Measurements from ENCODE around the gene AKR1E2.

Gene AKR1E2

DNA sequence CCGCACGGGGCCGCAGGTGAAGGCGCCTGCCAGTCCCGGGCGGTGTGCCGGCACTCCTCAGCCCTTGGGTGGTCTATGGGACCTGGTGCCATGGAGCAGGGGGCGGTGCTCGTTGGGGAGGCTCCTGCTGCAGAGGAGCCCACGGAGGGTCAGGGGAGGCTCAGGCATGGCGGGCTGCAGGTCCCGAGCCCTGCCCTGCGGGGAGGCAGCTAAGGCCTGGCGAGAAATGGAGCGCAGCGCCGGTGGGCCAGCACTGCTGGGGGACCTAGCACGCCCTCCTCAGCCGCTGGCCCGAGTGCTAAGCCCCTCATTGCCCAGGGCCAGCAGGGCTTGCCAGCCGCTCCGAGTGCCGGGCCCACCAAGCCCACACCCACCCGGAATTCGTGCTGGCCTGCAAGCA is 18.9 kb downstream of the AKR1E2 start:
- no peak for DNase-seq (ENCODE audit: low read depth)
- TF ChIP-seq, protein P1, sequence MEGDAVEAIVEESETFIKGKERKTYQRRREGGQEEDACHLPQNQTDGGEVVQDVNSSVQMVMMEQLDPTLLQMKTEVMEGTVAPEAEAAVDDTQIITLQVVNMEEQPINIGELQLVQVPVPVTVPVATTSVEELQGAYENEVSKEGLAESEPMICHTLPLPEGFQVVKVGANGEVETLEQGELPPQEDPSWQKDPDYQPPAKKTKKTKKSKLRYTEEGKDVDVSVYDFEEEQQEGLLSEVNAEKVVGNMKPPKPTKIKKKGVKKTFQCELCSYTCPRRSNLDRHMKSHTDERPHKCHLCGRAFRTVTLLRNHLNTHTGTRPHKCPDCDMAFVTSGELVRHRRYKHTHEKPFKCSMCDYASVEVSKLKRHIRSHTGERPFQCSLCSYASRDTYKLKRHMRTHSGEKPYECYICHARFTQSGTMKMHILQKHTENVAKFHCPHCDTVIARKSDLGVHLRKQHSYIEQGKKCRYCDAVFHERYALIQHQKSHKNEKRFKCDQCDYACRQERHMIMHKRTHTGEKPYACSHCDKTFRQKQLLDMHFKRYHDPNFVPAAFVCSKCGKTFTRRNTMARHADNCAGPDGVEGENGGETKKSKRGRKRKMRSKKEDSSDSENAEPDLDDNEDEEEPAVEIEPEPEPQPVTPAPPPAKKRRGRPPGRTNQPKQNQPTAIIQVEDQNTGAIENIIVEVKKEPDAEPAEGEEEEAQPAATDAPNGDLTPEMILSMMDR (IDR thresholded peaks at IDR 0.05; ENCODE audit: low read depth, low read length, missing control alignments), result no peak
- in situ Hi-C loops (cut with HindIII; ENCODE audit: low sequenced_read_pairs), result no loop called here
- no peak overlapping the region for H3K4me3 ChIP-seq (ENCODE audit: low read depth, low read length)

DNA sequence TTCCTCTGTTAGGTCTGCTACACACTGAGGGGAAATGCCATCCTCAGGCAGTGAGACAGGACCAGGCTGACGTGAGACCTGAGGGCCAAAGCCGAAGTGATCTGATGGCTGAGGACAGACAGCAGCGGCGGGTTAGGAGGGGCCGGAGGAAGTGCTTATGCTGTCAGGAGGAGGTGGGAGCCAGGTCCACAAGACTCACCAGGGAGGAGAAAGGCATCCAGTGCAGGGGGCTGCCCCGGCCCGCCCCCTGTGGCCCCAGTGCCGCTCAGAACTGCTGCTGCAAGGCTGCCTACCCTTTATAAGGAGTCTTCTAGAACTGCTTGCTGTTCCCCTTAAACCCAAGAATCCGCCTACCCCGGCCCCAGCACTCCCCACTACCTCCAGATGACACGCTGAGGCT is 19.8 kb downstream of the AKR1E2 start:
- no peak for DNase-seq (ENCODE audit: low read depth)
- TF ChIP-seq, protein P1 (IDR thresholded peaks at IDR 0.05; ENCODE audit: low read depth, low read length, missing control alignments), result no peak
- in situ Hi-C loops (cut with HindIII; ENCODE audit: low sequenced_read_pairs), result no loop called here

DNA sequence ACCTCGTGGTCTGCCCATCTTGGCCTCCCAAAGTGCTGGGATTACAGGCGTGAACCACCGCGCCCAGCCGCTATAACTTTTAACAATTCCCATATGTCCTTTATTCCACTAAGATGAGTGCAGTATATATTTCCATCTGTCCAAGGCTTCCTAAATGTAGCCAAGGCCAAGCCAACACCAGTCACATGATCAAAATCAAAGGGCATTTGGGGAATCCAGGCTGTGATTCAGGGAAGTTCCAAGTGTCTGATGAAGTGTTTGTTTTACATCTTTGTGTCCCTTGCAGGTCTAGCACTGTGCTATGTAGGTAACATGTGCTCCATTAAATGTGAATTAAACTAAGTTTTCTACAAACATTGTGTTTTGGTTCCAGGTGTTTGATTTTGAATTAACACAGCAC is 20.8 kb downstream of the AKR1E2 start:
- TF ChIP-seq, protein P1 (IDR thresholded peaks at IDR 0.05; ENCODE audit: low read depth, low read length, missing control alignments), result no peak
- no peak for DNase-seq (ENCODE audit: low read depth)
- in situ Hi-C loops (cut with HindIII; ENCODE audit: low sequenced_read_pairs), result no loop called here
- H3K4me3 ChIP-seq (ENCODE audit: low read depth, low read length), result no peak overlapping the region

More for the DNA sequence above, 19.8 kb downstream of the AKR1E2 start:
- H3K4me3 ChIP-seq (ENCODE audit: low read depth, low read length), result no peak overlapping the region

GRCh38 chr10:4847561-4848355 is 21.8 kb downstream of the AKR1E2 start:
- DNase-seq (ENCODE audit: low read depth), result peak; percentile 53
- in situ Hi-C loops (cut with HindIII; ENCODE audit: low sequenced_read_pairs), result no loop called here
- H3K4me3 ChIP-seq (ENCODE audit: low read depth, low read length), result no peak overlapping the region
- TF ChIP-seq, protein P1 (IDR thresholded peaks at IDR 0.05; ENCODE audit: low read depth, low read length, missing control alignments), result no peak

DNA sequence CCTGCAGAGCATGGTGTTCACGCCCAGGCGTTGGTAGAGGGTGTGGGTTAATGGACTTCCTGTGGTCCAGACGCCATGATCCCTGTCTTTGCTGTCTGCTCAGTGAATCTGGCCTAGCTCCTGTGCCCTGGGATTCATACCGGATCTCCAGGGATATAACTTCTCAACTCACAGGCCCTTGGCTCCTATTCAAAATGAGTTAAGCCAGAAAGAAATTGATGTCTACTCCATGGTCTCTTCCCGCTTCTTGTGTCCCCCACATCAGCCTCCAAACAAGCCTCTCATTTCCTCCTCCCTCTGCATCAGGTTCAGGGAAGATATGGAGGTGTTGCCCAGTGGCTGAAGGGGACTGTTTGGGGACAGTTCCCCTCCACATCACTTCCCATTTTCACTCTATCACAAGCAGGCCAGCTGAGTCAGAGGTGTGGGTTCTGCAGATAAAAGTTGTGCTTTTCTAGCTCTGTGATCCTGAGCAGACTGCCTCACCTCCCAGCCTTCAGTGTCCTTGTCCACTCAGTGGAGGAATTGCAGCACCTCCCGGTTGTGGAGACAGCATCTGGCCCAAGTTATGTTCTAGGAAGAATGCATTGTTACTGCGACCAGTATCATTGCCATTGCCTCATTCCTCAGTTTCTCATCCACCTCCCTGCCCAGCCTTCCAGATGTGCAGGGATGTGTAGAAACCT is 22.5 kb downstream of the AKR1E2 start:
- no peak overlapping the region for H3K4me3 ChIP-seq (ENCODE audit: low read depth, low read length)
- no peak for DNase-seq (ENCODE audit: low read depth)
- TF ChIP-seq, protein P1 (IDR thresholded peaks at IDR 0.05; ENCODE audit: low read depth, low read length, missing control alignments), result no peak
- in situ Hi-C loops (cut with HindIII; ENCODE audit: low sequenced_read_pairs), result no loop called here

- TF ChIP-seq, protein P1 (IDR thresholded peaks at IDR 0.05; ENCODE audit: low read depth, low read length, missing control alignments), result no peak
- no peak overlapping the region for H3K4me3 ChIP-seq (ENCODE audit: low read depth, low read length)
- no peak for DNase-seq (ENCODE audit: low read depth)
- in situ Hi-C loops (cut with HindIII; ENCODE audit: low sequenced_read_pairs), result no loop called here
Measured at GRCh38 chr10:4849042-4849402, 23.0 kb downstream of the AKR1E2 start.

Measured in astrocyte of the cerebellum (primary cell).